HG03064 (cell line): ENCODE measurements around the gene CPT2.

ENCODE experiments used
- ATAC-seq: cut with Tn5 transposase; IDR thresholded peaks from one replicate; pipeline ENCODE4 v1.9.1; 2021; ENCODE audit warnings: low read depth; ENCODE audit not compliant: unreplicated experiment

The CPT2 gene

GRCh38 chr1:53214376-53214940 lies 17.8 kb downstream of the CPT2 start:
- ATAC-seq: no peak

- ATAC-seq: no peak
Measured at GRCh38 chr1:53218201-53218600, 21.6 kb downstream of the CPT2 start.

GRCh38 chr1:53219711-53220110 lies 23.1 kb downstream of the CPT2 start:
- ATAC-seq: no peak

- ATAC-seq: peak; percentile 94
Measured at GRCh38 chr1:53220171-53220961, 23.7 kb downstream of the CPT2 start, which contains the start of gene CZIB. TSS of gene CZIB (minus strand) at chr1:53220634. CDS start at chr1:53220575, 59 bp downstream.

GRCh38 chr1:53220962-53221286 lies 24.3 kb downstream of the CPT2 start:
- no peak for ATAC-seq

GRCh38 chr1:53237638-53238037 lies 41.0 kb downstream of the CPT2 start:
- ATAC-seq: no peak

GRCh38 chr1:53238197-53239155 lies 41.9 kb downstream of the CPT2 start, which contains the start of gene MAGOH:
TSS of gene MAGOH (minus strand) at chr1:53238518. CDS start at chr1:53238448, 70 bp downstream.
- peak; percentile 97 for ATAC-seq

- no peak for ATAC-seq
Measured at GRCh38 chr1:53241828-53242227, 45.2 kb downstream of the CPT2 start.

GRCh38 chr1:53242381-53242780 lies 45.8 kb downstream of the CPT2 start:
- no peak for ATAC-seq

- no peak for ATAC-seq
Measured at GRCh38 chr1:53244141-53244540, 47.5 kb downstream of the CPT2 start.

GRCh38 chr1:53246261-53247134 lies 49.9 kb downstream of the CPT2 start:
- no peak for ATAC-seq

- ATAC-seq: no peak
Measured at GRCh38 chr1:53249706-53250105, 53.1 kb downstream of the CPT2 start.

- ATAC-seq: no peak
Measured at GRCh38 chr1:53250325-53250724, 53.7 kb downstream of the CPT2 start.

GRCh38 chr1:53254011-53254640 lies 57.5 kb downstream of the CPT2 start:
- ATAC-seq: no peak

GRCh38 chr1:53255031-53255430 lies 58.4 kb downstream of the CPT2 start:
- ATAC-seq: no peak

- no peak for ATAC-seq
Measured at GRCh38 chr1:53256511-53257453, 60.2 kb downstream of the CPT2 start.

- no peak for ATAC-seq
Measured at GRCh38 chr1:53257454-53258081, 60.9 kb downstream of the CPT2 start.

GRCh38 chr1:53258216-53258615 lies 61.6 kb downstream of the CPT2 start:
- ATAC-seq: no peak
